Hematopoietic multipotent progenitor cell treated with erythropoietin and hydrocortisone succinate and interleukin-3 and kit ligand, for 4 days (in vitro differentiated cells): ENCODE measurements around the gene TDRD10.

Experiments
- DNase-seq: peaks from one replicate; pipeline ENCODE4 v3.0.0-alpha.2; 2015

TDRD10 gene

DNA sequence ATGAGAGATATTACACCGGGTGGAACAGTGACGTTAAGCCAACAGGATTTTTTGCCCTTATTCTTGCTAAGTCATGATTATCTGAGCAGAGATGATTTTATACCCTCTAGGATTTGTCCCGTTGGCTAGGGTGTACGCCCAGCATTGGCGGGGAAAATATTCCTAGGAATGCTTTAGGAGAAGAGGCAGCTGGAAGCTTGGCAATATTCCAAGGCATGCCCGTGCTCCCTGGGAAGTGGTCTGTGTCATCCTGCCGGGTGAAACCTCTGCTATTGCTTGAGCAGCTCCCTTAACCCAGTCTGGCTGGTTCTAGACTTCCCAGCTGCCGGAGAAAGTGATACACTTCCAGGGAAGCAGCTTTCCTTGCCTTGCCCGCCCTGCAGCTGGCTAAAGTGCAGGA, 81.8 kb downstream of the TDRD10 start:
- DNase-seq: no peak

GRCh38 chr1:154584267-154584994, 82.4 kb downstream of the TDRD10 start:
- no peak for DNase-seq

DNA sequence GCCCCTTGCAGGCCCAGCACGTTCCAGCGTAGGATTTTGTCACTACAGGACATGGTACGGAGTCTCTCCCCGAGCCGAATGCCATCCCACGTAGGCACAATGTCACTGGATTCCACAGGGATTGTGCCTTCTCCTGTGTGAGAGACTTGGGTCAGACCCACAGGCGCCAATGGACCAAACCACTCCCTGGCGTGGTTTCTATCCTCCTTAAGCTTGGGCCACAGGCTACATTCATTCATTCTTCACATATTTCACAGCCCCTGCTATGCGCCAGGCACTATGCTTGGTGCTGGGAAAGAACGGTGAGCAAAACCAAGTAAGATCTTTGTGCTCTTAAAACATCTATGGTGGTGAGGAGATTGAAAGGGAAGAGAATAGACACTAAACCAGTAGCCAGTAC, 84.2 kb downstream of the TDRD10 start:
- DNase-seq: no peak

GRCh38 chr1:154586641-154587040, 84.6 kb downstream of the TDRD10 start:
- no peak for DNase-seq

DNA sequence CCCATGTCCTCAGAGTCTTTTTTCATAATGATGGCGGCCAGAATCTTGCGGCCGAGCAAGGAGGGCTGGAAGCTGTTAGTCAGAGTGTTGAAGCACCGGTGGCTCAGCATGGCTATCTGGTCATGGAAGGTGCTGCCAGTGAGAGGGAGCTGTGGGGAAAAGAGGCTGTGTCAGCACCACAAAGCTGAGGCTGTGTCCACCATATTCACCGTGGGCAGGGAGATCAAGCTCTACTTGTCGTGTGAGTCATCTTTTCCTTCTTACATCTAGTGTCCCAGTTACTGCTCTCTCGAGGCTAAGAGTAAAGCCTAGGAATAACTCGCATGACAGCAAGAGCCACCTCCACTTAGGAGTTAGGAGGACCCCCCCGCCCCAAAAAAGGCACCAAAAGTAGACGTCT, 87.8 kb downstream of the TDRD10 start:
- no peak for DNase-seq

GRCh38 chr1:154590756-154591155, 88.7 kb downstream of the TDRD10 start:
- no peak for DNase-seq

DNA sequence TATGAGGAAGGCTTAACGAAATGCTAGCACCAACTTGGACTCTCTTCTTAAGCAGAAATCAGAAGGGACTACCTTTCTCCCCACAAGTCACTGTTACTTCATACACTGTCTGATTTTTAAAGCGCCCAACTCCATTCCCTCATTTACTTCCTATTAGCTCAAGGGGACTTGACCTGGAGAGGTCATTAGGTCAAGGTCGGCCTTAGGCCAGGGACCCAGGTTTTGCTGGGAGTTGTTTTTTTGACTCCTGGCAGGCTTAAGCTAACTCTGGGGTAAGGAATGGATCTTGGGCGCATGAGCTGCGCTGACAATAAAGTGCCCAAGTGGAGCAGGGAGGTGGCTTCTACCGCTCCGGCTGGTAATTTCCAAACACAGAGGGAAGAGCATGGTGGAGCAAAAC, 89.2 kb downstream of the TDRD10 start:
- DNase-seq: no peak

- peak; percentile 74 for DNase-seq
These were observed 91.4 kb downstream of the TDRD10 start for GRCh38 chr1:154593390-154593789.

DNA sequence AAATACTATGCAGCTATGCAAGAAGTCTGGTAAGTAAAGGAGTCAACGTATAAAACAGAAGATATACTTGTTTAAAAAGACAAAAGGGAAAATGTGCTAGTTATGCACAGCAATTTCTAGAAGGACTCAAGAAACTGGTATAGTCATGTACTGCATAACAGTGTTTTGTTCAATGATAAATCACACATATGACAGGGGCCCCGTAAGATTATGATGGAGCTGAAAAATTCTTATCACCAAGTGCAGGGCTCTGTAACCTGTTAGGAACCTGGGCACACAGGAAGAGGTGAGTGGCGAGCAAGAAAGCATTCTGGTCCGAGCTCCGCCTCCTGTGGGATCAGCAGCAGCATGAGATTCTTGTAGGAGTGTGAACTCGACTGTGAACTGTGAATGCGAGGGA, 92.8 kb downstream of the TDRD10 start:
- DNase-seq: no peak

GRCh38 chr1:154595621-154596020, 93.6 kb downstream of the TDRD10 start:
- no peak for DNase-seq
